Measurements from ENCODE around the gene MFF.

DNA sequence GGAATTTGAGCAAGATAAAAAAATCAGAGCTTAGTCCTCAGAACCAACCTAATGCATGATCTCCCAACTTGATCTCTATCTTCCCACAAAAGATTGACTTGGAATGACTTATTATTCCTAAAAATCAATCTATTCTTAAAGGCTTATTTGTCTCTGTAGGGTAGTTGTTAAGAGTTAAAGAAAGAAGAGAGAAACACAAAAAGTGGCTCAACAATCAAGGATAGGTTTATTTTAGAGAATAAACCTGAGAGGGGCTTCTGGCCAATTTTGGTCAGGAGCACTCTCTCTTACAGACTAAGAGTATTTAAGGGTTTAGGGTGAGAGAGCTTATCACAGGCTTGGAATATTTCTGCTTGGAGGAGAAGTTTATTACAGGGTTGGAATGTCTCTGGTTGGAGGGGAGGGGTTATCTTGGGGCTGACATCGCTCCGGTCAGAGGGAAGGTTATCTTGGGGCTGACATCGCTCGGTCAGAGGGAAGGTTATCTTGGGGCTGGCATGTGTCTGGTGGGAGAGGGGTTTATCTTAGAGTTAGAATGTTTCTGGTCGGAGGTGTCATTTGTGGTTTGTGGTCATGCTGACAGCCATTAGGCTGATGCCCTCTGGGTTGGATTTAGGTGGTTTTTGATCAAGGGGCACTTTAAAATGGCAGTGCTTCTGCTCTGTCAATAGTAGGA lies 2.4 kb upstream of the MFF start:
- TF ChIP-seq, protein P1, sequence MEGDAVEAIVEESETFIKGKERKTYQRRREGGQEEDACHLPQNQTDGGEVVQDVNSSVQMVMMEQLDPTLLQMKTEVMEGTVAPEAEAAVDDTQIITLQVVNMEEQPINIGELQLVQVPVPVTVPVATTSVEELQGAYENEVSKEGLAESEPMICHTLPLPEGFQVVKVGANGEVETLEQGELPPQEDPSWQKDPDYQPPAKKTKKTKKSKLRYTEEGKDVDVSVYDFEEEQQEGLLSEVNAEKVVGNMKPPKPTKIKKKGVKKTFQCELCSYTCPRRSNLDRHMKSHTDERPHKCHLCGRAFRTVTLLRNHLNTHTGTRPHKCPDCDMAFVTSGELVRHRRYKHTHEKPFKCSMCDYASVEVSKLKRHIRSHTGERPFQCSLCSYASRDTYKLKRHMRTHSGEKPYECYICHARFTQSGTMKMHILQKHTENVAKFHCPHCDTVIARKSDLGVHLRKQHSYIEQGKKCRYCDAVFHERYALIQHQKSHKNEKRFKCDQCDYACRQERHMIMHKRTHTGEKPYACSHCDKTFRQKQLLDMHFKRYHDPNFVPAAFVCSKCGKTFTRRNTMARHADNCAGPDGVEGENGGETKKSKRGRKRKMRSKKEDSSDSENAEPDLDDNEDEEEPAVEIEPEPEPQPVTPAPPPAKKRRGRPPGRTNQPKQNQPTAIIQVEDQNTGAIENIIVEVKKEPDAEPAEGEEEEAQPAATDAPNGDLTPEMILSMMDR (conservative IDR thresholded peaks at IDR 0.05; ENCODE audit: low read depth, low read length): no peak
- TF ChIP-seq POLR2A (IDR thresholded peaks at IDR 0.05; ENCODE audit: low read depth, low read length): no peak
- TF ChIP-seq BHLHE40 (IDR thresholded peaks at IDR 0.05; ENCODE audit: low read depth, low read length): no peak
- TF ChIP-seq RCOR1 (IDR thresholded peaks at IDR 0.05; ENCODE audit: insufficient replicate concordance, low read length): no peak
- TF ChIP-seq, protein P2, sequence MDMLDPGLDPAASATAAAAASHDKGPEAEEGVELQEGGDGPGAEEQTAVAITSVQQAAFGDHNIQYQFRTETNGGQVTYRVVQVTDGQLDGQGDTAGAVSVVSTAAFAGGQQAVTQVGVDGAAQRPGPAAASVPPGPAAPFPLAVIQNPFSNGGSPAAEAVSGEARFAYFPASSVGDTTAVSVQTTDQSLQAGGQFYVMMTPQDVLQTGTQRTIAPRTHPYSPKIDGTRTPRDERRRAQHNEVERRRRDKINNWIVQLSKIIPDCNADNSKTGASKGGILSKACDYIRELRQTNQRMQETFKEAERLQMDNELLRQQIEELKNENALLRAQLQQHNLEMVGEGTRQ (IDR thresholded peaks at IDR 0.05; ENCODE audit: low read depth, low read length): no peak
- TF ChIP-seq RAD21 (IDR thresholded peaks at IDR 0.05; ENCODE audit: low read length): no peak
- TF ChIP-seq NFE2L2 (IDR thresholded peaks at IDR 0.05; ENCODE audit: low read depth, low read length): no peak
- TF ChIP-seq, protein P3, sequence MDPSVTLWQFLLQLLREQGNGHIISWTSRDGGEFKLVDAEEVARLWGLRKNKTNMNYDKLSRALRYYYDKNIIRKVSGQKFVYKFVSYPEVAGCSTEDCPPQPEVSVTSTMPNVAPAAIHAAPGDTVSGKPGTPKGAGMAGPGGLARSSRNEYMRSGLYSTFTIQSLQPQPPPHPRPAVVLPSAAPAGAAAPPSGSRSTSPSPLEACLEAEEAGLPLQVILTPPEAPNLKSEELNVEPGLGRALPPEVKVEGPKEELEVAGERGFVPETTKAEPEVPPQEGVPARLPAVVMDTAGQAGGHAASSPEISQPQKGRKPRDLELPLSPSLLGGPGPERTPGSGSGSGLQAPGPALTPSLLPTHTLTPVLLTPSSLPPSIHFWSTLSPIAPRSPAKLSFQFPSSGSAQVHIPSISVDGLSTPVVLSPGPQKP (IDR thresholded peaks at IDR 0.05; ENCODE audit: borderline replicate concordance, low read depth, low read length): no peak
- no peak for TF ChIP-seq FOS (IDR thresholded peaks at IDR 0.05; ENCODE audit: low read depth, low read length)
- no peak for TF ChIP-seq RFX5 (IDR thresholded peaks at IDR 0.05; ENCODE audit: low read depth, low read length)
- TF ChIP-seq MAZ (IDR thresholded peaks at IDR 0.05; ENCODE audit: borderline replicate concordance, low read depth, low read length): no peak
- TF ChIP-seq MAFK (IDR thresholded peaks at IDR 0.05; ENCODE audit: low read depth, low read length): no peak
